ENCODE data around the gene DUOXA1.

Gene DUOXA1

GRCh38 chr15:45089712-45090373, 39.8 kb downstream of the DUOXA1 start:
- DNase-seq: no peak
- Histone ChIP-seq H4K20me1 (ENCODE audit: insufficient read depth, low read length) (no peaks in the 10 kb centered on the region), H3K4me3 (ENCODE audit: low read depth in 1 of 2, low read length in 2 of 2) (no peak overlapping the region), H3K36me3 (ENCODE audit: insufficient read depth, low read length) (no peaks in the 10 kb centered on the region), H3K9ac (ENCODE audit: low read depth, low read length) (no peak overlapping the region), H3K27ac (ENCODE audit: low read length) (no peak overlapping the region), H3K4me1 (ENCODE audit: insufficient read depth, low read length) (no peaks in the 10 kb centered on the region), H2AFZ (ENCODE audit: low read depth, low read length) (no peak overlapping the region), H3K4me2 (ENCODE audit: insufficient read depth, low read length) (no peak overlapping the region), H3K9me3 (ENCODE audit: insufficient read depth, low read length, severe bottlenecking) (no peaks in the 10 kb centered on the region), H3K79me2 (ENCODE audit: insufficient read depth, low read length) (no peaks in the 10 kb centered on the region), H3K27me3 (ENCODE audit: insufficient read depth, low read length, poor library complexity) (peaks cover 12% of the 10 kb centered on the region)
- ATAC-seq (ENCODE audit: insufficient read depth, low read depth): no peak
- TF ChIP-seq, protein P1, sequence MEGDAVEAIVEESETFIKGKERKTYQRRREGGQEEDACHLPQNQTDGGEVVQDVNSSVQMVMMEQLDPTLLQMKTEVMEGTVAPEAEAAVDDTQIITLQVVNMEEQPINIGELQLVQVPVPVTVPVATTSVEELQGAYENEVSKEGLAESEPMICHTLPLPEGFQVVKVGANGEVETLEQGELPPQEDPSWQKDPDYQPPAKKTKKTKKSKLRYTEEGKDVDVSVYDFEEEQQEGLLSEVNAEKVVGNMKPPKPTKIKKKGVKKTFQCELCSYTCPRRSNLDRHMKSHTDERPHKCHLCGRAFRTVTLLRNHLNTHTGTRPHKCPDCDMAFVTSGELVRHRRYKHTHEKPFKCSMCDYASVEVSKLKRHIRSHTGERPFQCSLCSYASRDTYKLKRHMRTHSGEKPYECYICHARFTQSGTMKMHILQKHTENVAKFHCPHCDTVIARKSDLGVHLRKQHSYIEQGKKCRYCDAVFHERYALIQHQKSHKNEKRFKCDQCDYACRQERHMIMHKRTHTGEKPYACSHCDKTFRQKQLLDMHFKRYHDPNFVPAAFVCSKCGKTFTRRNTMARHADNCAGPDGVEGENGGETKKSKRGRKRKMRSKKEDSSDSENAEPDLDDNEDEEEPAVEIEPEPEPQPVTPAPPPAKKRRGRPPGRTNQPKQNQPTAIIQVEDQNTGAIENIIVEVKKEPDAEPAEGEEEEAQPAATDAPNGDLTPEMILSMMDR (IDR thresholded peaks at IDR 0.05; ENCODE audit: borderline replicate concordance, extremely low read depth, low read length, poor library complexity, severe bottlenecking): no peak
- no peak for TF ChIP-seq EZH2 (IDR thresholded peaks at IDR 0.05; ENCODE audit: borderline replicate concordance, low read depth, low read length, severe bottlenecking)

- no peak for ATAC-seq (ENCODE audit: insufficient read depth, low read depth)
- no peaks in the 10 kb centered on the region for H3K36me3 ChIP-seq (ENCODE audit: insufficient read depth, low read length)
- H3K4me3 ChIP-seq (ENCODE audit: low read depth in 1 of 2, low read length in 2 of 2): no peak overlapping the region
- H3K27ac ChIP-seq (ENCODE audit: low read length): no peak overlapping the region
- peaks cover 12% of the 10 kb centered on the region for H3K27me3 ChIP-seq (ENCODE audit: insufficient read depth, low read length, poor library complexity)
- H3K4me1 ChIP-seq (ENCODE audit: insufficient read depth, low read length): no peaks in the 10 kb centered on the region
- TF ChIP-seq EZH2 (IDR thresholded peaks at IDR 0.05; ENCODE audit: borderline replicate concordance, low read depth, low read length, severe bottlenecking): no peak
- TF ChIP-seq, protein P1 (IDR thresholded peaks at IDR 0.05; ENCODE audit: borderline replicate concordance, extremely low read depth, low read length, poor library complexity, severe bottlenecking): no peak
- no peak for DNase-seq
- no peak overlapping the region for H3K4me2 ChIP-seq (ENCODE audit: insufficient read depth, low read length)
- H3K79me2 ChIP-seq (ENCODE audit: insufficient read depth, low read length): no peaks in the 10 kb centered on the region
- no peaks in the 10 kb centered on the region for H4K20me1 ChIP-seq (ENCODE audit: insufficient read depth, low read length)
- H3K9ac ChIP-seq (ENCODE audit: low read depth, low read length): no peak overlapping the region
- no peak overlapping the region for H2AFZ ChIP-seq (ENCODE audit: low read depth, low read length)
- H3K9me3 ChIP-seq (ENCODE audit: insufficient read depth, low read length, severe bottlenecking): no peaks in the 10 kb centered on the region
These were observed 40.6 kb downstream of the DUOXA1 start for GRCh38 chr15:45088801-45089711.

- Histone ChIP-seq H4K20me1 (ENCODE audit: insufficient read depth, low read length) (no peaks in the 10 kb centered on the region), H3K4me2 (ENCODE audit: insufficient read depth, low read length) (no peak overlapping the region), H3K36me3 (ENCODE audit: insufficient read depth, low read length) (no peaks in the 10 kb centered on the region), H3K4me3 (ENCODE audit: low read depth in 1 of 2, low read length in 2 of 2) (no peak overlapping the region), H3K27me3 (ENCODE audit: insufficient read depth, low read length, poor library complexity) (peaks cover 12% of the 10 kb centered on the region), H3K9me3 (ENCODE audit: insufficient read depth, low read length, severe bottlenecking) (no peaks in the 10 kb centered on the region), H3K9ac (ENCODE audit: low read depth, low read length) (no peak overlapping the region), H3K4me1 (ENCODE audit: insufficient read depth, low read length) (no peaks in the 10 kb centered on the region), H3K27ac (ENCODE audit: low read length) (no peak overlapping the region), H2AFZ (ENCODE audit: low read depth, low read length) (no peak overlapping the region), H3K79me2 (ENCODE audit: insufficient read depth, low read length) (no peaks in the 10 kb centered on the region)
- TF ChIP-seq, protein P1 (IDR thresholded peaks at IDR 0.05; ENCODE audit: borderline replicate concordance, extremely low read depth, low read length, poor library complexity, severe bottlenecking): no peak
- no peak for TF ChIP-seq EZH2 (IDR thresholded peaks at IDR 0.05; ENCODE audit: borderline replicate concordance, low read depth, low read length, severe bottlenecking)
- ATAC-seq (ENCODE audit: insufficient read depth, low read depth): no peak
- DNase-seq: no peak
These were observed 42.2 kb downstream of the DUOXA1 start for GRCh38 chr15:45087513-45087912.

All from DND-41 (cell line).